HFF-Myc (cell line): ENCODE data around the gene CD48.

ENCODE experiments used
- DNase-seq: peaks from one replicate; pipeline ENCODE4 v3.0.0-alpha.2; 2011; ENCODE audit warnings: low read depth; ENCODE audit errors: extremely low read depth
- H3K4me3 ChIP-seq: replicated peaks from 2 replicates; pipeline ENCODE4 v1.5.1; 2011; ENCODE audit warnings: low read depth, mild to moderate bottlenecking, control low read depth, low read length
- CTCF ChIP-seq: IDR thresholded peaks from 2 replicates; pipeline ENCODE4 v1.5.1; 2012; ENCODE audit warnings: mild to moderate bottlenecking, low read depth, low read length, control low read depth; ENCODE audit errors: missing control alignments

Gene CD48

GRCh38 chr1:160662910-160663309, 48.7 kb downstream of the CD48 start:
- TF ChIP-seq CTCF = no peak
- no peak overlapping the region for H3K4me3 ChIP-seq
- no peak for DNase-seq

GRCh38 chr1:160659566-160659965, 52.1 kb downstream of the CD48 start:
- TF ChIP-seq CTCF = no peak
- DNase-seq = no peak
- H3K4me3 ChIP-seq = no peak overlapping the region

GRCh38 chr1:160658814-160659193, 52.8 kb downstream of the CD48 start:
- no peak for TF ChIP-seq CTCF
- DNase-seq = no peak
- no peak overlapping the region for H3K4me3 ChIP-seq

DNA sequence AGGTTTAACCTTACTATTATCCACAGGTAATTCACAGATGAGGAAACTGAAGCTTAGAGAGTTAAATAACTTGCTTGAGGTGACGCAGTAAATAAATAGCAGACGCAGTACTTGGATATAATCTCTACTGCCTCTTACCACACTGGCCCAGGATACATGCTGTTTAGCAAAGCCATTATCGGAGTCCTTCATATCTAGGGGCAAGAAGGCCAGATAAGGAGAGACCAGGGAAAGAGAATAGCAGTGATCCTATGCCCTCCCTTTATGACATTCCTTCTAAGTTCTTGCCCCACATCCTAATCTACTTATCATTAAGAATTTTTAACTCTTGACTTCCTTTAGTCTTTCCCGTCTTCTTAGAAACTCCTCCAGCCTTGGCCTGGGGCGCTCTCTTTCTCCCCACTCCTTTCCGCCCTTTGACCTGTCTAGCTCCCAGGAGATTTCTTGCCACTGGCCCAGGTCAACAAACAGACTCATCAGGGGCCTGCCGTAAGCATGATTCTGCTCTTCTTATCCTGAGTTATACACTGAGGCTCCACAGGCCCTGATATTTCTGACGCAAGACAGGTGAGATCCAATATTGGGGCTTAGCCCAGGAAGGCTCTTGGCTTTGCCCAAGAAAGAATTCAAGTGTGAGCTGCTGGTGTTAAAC, 53.3 kb downstream of the CD48 start:
- TF ChIP-seq CTCF = no peak
- no peak overlapping the region for H3K4me3 ChIP-seq
- no peak for DNase-seq

GRCh38 chr1:160657250-160657781, 54.3 kb downstream of the CD48 start:
- H3K4me3 ChIP-seq = no peak overlapping the region
- no peak for DNase-seq
- TF ChIP-seq CTCF = no peak

DNA sequence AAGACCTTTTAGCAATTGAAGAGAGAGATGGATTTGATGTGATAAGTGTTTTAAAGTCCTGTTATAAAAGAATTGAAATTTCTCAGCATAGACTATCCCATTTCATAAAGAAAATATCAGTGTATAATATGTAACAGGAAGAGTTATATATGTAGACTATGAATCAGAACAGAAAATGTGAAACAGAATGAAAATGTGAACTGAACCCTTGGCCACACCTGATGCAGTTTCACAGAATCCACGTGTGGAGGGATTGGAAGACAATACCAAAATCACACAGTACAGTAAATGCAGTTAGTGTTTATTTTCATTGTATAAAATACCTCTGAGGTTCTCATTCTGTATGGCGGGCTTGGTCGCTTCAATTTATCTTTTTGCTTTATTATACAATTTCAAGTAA, 54.9 kb downstream of the CD48 start:
- no peak for DNase-seq
- H3K4me3 ChIP-seq = no peak overlapping the region
- TF ChIP-seq CTCF = no peak

DNA sequence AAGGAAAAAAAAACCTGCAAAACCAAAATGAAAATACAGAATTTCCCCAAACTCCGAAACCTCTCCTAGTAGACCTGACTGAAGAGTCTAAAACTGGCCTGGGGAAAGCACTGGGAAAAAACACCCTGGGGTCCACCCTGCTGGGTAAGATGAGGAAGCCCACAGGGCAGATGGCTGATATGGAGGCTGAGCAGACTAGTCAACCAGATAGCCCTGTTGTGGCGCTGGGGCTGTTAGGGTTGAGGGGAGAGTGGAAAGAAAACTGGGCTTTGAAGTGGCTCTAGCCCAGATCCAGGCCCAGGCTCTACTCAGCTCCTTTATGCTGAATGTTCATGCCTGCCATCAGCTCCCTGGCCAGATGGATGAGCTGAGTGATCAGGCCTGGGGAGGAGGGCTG, 58.0 kb downstream of the CD48 start:
- no peak for TF ChIP-seq CTCF
- no peak overlapping the region for H3K4me3 ChIP-seq
- no peak for DNase-seq
